SKM-1 (cell line): ENCODE measurements around the gene ZNF221.
A peak's percentile ranks its signal among the peaks of the same experiment; 100 is the strongest.

Source experiments
- DNase-seq: peaks from one replicate; lab custom pipeline; 2025; ENCODE audit not compliant: unreplicated experiment; lab: John Stamatoyannopoulos, UW

Gene ZNF221

GRCh38 chr19:43956827-43957226 is 5.8 kb downstream of the ZNF221 start:
- DNase-seq: no peak

GRCh38 chr19:43957891-43958290 is 6.9 kb downstream of the ZNF221 start:
- DNase-seq: no peak

GRCh38 chr19:43960411-43960810 is 9.4 kb downstream of the ZNF221 start:
- DNase-seq: no peak

GRCh38 chr19:43966079-43966694 is 15.2 kb downstream of the ZNF221 start:
- no peak for DNase-seq

GRCh38 chr19:43976732-43977131 is 25.7 kb downstream of the ZNF221 start:
- DNase-seq: no peak

GRCh38 chr19:43983544-43983911 is 32.5 kb downstream of the ZNF221 start:
- no peak for DNase-seq

- peak; percentile 27 for DNase-seq
These were observed 33.1 kb downstream of the ZNF221 start, which contains the start of gene ZNF155 for GRCh38 chr19:43983912-43984686. TSS of gene ZNF155 (plus strand) at chr19:43984188. CDS start at chr19:43988544, 4,356 bp downstream.

GRCh38 chr19:43984687-43985000 is 33.6 kb downstream of the ZNF221 start:
- no peak for DNase-seq

GRCh38 chr19:43997631-43998290 is 46.7 kb downstream of the ZNF221 start:
- DNase-seq: no peak

- no peak for DNase-seq
These were observed 51.2 kb downstream of the ZNF221 start for GRCh38 chr19:44002212-44002565.

- peak; percentile 48 for DNase-seq
These were observed 51.8 kb downstream of the ZNF221 start, which contains the start of gene ZNF230 for GRCh38 chr19:44002566-44003460. TSS of gene ZNF230 (plus strand) at chr19:44002957. CDS start at chr19:44007079, 4,122 bp downstream.

- no peak for DNase-seq
These were observed 52.5 kb downstream of the ZNF221 start for GRCh38 chr19:44003461-44004009.

- peak; percentile 21 for DNase-seq
These were observed 54.9 kb downstream of the ZNF221 start for GRCh38 chr19:44005973-44006372.

GRCh38 chr19:44007473-44007872 is 56.4 kb downstream of the ZNF221 start:
- no peak for DNase-seq

- no peak for DNase-seq
These were observed 59.4 kb downstream of the ZNF221 start for GRCh38 chr19:44010468-44010867.
